Stimulated activated CD4-positive, alpha-beta T cell treated with anti-CD3 and anti-CD28 coated beads, Interleukin-15, amount 100 ng/mL, for 1 hour (primary cell): ENCODE measurements around the gene CLMP.
"Not testable (repeated sequence)": the region's sequence is repeated elsewhere in the genome, so short reads cannot be mapped to it uniquely, and the experiment has no call there.

Source experiments
- DNase-seq, 2 donors: peaks; one replicate each; pipeline ENCODE4 v3.0.0-alpha.2; 2020; ENCODE audit warnings: low read depth in 1 of 2, low spot score in 1 of 2

The CLMP gene

GRCh38 chr11:123173040-123173855 lies 21.8 kb downstream of the CLMP start:
- no peak for DNase-seq

- no peak for DNase-seq
These were observed 24.1 kb downstream of the CLMP start for GRCh38 chr11:123170929-123171328.

GRCh38 chr11:123169821-123170220 lies 25.2 kb downstream of the CLMP start:
- DNase-seq = no peak

GRCh38 chr11:123168955-123169484 lies 26.0 kb downstream of the CLMP start:
- DNase-seq = no peak

- no peak for DNase-seq
These were observed 26.8 kb downstream of the CLMP start for GRCh38 chr11:123168241-123168640.

- DNase-seq = no peak
These were observed 28.9 kb downstream of the CLMP start for GRCh38 chr11:123166071-123166559.

- no peak for DNase-seq
These were observed 30.2 kb downstream of the CLMP start for GRCh38 chr11:123164732-123165450.

GRCh38 chr11:123163621-123164020 lies 31.4 kb downstream of the CLMP start:
- DNase-seq = no peak

- DNase-seq = no peak
These were observed 33.5 kb downstream of the CLMP start for GRCh38 chr11:123161376-123162030.

- DNase-seq = no peak
These were observed 35.7 kb downstream of the CLMP start for GRCh38 chr11:123159183-123159857.

- DNase-seq = no peak
These were observed 36.7 kb downstream of the CLMP start for GRCh38 chr11:123158033-123159003.

- no peak for DNase-seq
These were observed 42.1 kb downstream of the CLMP start for GRCh38 chr11:123152951-123153350.

- DNase-seq = not testable (repeated sequence)
These were observed 42.7 kb downstream of the CLMP start for GRCh38 chr11:123152346-123152745.

GRCh38 chr11:123151796-123152195 lies 43.3 kb downstream of the CLMP start:
- no peak for DNase-seq

GRCh38 chr11:123151366-123151765 lies 43.7 kb downstream of the CLMP start:
- no peak for DNase-seq

GRCh38 chr11:123150882-123151281 lies 44.2 kb downstream of the CLMP start:
- DNase-seq = no peak

GRCh38 chr11:123148965-123149364 lies 46.1 kb downstream of the CLMP start:
- no peak for DNase-seq

GRCh38 chr11:123145661-123146060 lies 49.4 kb downstream of the CLMP start:
- DNase-seq = no peak

- DNase-seq = no peak
These were observed 49.8 kb downstream of the CLMP start for GRCh38 chr11:123145220-123145619.

GRCh38 chr11:123144707-123145106 lies 50.3 kb downstream of the CLMP start:
- DNase-seq = no peak
